Neural cell (in vitro differentiated cells): ENCODE data around the gene PTPRZ1.
A peak's percentile ranks its signal among the peaks of the same experiment; 100 is the strongest.

Experiments
- CTCF ChIP-seq: fragments of 450-650 bp; IDR thresholded peaks from 2 replicates; pipeline ENCODE4 v1.5.1; 2014; ENCODE audit warnings: antibody characterized with exemption, mild to moderate bottlenecking, moderate library complexity; ENCODE audit not compliant: poor library complexity, severe bottlenecking
- EP300 ChIP-seq: fragments of 450-650 bp; conservative IDR thresholded peaks from 2 replicates; pipeline ENCODE4 v1.6.1; 2014; ENCODE audit warnings: antibody characterized with exemption, mild to moderate bottlenecking, moderate library complexity; ENCODE audit not compliant: poor library complexity, severe bottlenecking
- EZH2 ChIP-seq: fragments of 200-600, 300-800 bp; shearing (Covaris generic), sonication (generic); IDR thresholded peaks from 2 replicates; pipeline ENCODE4 v1.6.1; 2014; ENCODE audit warnings: antibody characterized with exemption, low read length, borderline replicate concordance, mild to moderate bottlenecking; ENCODE audit not compliant: insufficient read depth, poor library complexity, severe bottlenecking
- POLR2AphosphoS5 ChIP-seq: IDR thresholded peaks from 2 replicates; pipeline ENCODE4 v1.6.1; 2012
- SMC3 ChIP-seq: fragments of 450-650 bp; conservative IDR thresholded peaks from 2 replicates; pipeline ENCODE4 v1.6.1; 2014; ENCODE audit warnings: antibody characterized with exemption, mild to moderate bottlenecking, moderate library complexity; ENCODE audit not compliant: poor library complexity
- TF ChIP-seq, protein P1 (sequence below): IDR thresholded peaks from 2 replicates; pipeline ENCODE4 v1.6.1; 2012; ENCODE audit warnings: borderline replicate concordance

- TF ChIP-seq EZH2 (no peak), CTCF (peak; percentile 32), SMC3 (no peak), POLR2AphosphoS5 (no peak), EP300 (no peak)
- TF ChIP-seq, protein P1, sequence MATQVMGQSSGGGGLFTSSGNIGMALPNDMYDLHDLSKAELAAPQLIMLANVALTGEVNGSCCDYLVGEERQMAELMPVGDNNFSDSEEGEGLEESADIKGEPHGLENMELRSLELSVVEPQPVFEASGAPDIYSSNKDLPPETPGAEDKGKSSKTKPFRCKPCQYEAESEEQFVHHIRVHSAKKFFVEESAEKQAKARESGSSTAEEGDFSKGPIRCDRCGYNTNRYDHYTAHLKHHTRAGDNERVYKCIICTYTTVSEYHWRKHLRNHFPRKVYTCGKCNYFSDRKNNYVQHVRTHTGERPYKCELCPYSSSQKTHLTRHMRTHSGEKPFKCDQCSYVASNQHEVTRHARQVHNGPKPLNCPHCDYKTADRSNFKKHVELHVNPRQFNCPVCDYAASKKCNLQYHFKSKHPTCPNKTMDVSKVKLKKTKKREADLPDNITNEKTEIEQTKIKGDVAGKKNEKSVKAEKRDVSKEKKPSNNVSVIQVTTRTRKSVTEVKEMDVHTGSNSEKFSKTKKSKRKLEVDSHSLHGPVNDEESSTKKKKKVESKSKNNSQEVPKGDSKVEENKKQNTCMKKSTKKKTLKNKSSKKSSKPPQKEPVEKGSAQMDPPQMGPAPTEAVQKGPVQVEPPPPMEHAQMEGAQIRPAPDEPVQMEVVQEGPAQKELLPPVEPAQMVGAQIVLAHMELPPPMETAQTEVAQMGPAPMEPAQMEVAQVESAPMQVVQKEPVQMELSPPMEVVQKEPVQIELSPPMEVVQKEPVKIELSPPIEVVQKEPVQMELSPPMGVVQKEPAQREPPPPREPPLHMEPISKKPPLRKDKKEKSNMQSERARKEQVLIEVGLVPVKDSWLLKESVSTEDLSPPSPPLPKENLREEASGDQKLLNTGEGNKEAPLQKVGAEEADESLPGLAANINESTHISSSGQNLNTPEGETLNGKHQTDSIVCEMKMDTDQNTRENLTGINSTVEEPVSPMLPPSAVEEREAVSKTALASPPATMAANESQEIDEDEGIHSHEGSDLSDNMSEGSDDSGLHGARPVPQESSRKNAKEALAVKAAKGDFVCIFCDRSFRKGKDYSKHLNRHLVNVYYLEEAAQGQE, result no peak
Observed at GRCh38 chr7:121874298-121874697, 1.3 kb downstream of the PTPRZ1 start.
